GM10847 (cell line): ENCODE data around the gene HSPA12B.

Experiments
- POLR2A ChIP-seq: IDR thresholded peaks from 2 replicates; pipeline ENCODE4 v1.6.1; 2011; ENCODE audit not compliant: insufficient read length; ENCODE audit errors: extremely low read depth

Gene HSPA12B

DNA sequence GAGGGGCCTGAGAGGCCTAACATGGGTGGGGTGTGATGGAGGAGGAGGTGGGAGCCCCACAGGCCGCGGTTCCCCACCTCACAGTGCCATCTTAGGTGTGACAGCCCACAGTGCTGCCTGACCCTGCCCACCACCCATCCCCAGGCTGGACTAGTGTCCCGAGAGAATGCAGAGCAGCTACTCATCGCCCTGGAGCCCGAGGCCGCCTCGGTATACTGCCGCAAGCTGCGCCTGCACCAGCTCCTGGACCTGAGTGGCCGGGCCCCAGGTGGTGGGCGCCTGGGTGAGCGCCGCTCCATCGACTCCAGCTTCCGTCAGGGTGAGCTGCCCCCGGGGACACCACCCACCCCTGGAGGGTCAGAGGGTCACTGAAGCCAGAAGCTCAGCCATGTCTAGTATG, 15.6 kb downstream of the HSPA12B start:
- TF ChIP-seq POLR2A = no peak

DNA sequence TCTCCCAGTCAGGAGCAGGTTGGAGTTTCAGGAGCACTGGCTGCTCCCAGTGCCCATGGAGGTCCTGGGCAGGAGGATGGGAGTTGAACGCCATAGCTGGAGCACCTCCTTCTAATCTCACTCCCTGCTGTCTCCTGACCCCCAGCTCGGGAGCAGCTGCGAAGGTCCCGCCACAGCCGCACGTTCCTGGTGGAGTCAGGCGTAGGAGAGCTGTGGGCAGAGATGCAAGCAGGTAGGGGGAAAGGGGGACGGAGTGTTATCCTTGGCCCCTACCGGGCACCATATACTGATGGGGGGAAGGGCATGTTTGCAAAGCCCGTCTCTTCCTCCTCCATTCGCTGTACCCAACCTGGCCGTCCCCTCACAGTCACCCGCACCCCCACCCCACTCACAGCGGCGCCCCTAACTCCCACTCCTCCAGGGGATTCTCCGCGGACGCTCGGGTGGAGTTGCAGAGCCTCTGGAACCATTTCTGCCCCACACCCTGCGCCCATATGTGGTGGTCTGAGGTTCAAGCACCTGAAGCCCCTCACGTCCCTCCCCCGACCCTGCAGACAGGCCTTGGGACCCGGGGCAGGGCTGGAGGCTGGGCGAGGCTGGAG, 16.7 kb downstream of the HSPA12B start:
- no peak for TF ChIP-seq POLR2A

DNA sequence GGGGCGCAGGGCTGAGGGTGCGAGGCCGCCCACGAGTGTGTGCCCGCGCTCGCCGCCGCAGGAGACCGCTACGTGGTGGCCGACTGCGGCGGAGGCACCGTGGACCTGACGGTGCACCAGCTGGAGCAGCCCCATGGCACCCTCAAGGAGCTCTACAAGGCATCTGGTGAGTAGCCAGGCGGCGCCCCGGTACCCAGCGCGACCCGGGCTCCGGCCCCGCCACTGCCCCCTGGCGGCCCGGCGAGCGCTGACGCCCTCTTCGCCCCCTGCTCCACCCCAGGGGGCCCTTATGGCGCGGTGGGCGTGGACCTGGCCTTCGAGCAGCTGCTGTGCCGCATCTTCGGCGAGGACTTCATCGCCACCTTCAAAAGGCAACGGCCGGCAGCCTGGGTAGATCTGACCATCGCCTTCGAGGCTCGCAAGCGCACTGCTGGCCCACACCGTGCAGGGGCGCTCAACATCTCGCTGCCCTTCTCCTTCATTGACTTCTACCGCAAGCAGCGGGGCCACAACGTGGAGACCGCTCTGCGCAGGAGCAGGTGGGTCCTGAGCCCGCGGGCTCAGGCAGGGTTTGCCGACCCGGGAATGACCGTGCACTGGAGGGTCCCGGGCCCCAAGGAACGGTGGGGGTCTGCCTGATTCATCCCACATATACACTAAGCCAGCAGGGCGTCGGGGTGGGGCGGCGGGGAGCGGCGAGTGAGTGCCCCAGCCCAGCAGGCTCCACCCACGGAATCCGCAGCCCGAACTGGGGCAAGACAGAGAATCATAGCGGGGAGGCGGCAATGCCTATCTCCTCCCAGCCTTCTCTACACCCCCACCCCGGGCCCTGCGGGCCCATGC, 17.4 kb downstream of the HSPA12B start:
- no peak for TF ChIP-seq POLR2A

DNA sequence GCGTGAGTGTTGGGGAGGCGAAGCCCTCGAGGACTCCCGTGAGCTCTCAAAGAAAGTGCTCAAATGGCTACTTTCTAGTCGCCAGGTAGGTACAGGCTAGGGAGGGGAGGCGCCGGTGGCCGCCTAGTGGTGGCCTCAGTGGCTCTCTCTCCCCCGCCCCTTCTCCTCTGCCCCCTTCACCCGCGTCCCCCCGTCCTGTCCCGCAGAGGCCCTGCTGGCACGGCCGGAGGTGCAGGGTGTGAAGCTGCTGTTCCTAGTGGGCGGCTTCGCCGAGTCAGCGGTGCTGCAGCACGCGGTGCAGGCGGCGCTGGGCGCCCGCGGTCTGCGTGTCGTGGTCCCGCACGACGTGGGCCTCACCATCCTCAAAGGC, 18.8 kb downstream of the HSPA12B start:
- TF ChIP-seq POLR2A = no peak

DNA sequence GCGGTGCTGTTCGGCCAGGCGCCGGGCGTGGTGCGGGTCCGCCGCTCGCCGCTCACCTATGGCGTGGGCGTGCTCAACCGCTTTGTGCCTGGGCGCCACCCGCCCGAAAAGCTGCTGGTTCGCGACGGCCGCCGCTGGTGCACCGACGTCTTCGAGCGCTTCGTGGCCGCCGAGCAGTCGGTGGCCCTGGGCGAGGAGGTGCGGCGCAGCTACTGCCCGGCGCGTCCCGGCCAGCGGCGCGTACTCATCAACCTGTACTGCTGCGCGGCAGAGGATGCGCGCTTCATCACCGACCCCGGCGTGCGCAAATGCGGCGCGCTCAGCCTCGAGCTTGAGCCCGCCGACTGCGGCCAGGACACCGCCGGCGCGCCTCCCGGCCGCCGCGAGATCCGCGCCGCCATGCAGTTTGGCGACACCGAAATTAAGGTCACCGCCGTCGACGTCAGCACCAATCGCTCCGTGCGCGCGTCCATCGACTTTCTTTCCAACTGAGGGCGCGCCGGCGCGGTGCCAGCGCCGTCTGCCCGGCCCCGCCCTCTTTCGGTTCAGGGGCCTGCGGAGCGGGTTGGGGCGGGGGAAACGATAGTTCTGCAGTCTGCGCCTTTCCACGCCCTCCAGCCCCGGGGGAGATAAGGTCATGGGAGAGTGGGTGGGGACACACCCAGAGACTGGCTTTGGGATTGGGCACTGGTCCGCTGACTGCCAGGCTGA, 19.3 kb downstream of the HSPA12B start:
- TF ChIP-seq POLR2A = no peak

DNA sequence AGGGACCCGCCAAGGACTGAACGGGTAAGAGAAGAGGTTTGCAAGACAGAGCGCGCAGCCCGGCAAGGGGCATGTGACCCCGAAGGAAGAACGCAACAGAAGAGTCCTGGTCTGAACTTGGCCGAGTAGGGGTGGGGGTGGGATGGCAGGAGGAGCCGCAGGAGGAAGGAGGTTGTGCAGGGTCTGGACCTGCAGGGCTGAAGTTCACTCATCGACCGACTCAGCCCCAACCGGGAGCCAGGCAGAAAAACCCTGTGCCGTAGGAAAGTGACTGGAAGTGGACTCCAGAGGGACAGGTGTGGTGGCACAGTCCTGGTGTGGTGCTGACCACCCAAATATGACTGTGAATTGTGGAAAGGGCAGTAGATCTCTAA, 19.9 kb downstream of the HSPA12B start:
- TF ChIP-seq POLR2A = no peak

DNA sequence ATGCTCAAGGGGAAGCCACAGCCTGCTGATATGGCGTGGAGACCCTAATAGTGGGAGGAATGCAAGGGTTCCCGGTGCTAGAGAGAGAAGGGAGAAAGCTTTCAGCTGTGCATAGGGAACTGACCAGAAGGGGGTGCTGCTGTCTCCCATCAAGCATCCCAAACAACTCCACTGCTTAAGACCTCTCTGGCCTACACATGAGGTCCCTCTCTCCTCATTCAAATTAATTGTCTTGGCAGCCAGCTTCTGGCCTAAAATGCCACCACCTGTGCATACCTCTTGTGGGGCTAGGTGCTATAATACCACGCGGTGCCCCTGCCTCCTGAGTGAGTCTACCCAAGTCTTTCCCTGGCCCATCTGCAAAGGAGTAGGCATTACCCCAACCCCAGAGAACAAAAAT, 20.6 kb downstream of the HSPA12B start:
- no peak for TF ChIP-seq POLR2A

DNA sequence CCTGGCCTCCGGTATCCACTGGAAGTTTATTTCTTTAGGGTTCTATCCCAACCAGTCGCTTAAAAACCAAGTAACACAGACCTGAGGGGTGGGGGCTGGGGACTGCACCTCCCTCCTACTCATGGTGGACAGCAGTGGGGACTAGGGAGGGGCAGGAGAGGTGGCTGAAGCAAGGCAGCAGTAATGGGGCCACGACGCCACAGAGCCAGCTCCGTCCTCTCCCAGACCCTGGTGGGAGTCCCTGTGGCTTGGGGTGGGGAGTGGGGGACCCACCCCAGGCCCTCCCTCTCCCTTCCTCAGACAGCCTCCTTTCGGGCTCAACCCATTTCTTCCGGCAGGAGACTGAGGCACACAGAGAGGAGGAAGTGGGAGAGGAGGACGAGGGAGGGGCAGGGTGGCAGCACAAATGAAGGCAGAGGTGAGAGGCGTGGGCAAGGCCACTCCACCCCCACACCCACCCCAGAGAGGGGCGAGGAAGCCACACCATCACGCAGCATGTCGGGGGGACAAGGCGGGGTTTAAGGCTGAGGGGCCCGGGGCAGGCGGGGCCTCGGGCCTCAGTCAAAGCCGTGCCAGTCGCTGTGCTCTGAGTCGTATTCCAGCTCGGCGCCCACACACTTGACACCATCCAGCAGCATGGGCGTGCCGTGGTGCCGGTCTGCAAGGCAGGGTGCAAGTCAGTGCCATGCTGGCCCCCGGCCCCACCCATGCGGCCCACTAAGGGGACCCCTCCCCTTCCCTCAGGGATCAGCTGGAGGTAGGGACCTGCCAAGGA, 21.2 kb downstream of the HSPA12B start:
- no peak for TF ChIP-seq POLR2A

DNA sequence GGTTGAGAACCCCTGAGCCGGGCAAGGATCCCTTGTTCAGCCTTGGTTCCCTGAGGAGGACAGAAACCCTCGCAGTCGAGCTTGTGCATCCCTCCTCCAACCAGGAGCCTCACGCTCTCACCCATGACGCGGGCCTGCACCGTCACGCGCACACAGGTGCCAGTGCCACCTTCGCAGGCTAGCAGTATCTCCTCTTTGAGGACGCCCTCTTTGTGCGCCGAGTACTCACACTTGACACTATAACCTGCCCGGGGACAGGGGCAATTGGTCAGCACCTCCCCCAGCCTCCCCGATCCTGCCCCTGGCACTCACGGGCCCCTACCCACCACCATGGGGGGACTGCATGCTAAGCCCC, 21.8 kb downstream of the HSPA12B start:
- TF ChIP-seq POLR2A = no peak

DNA sequence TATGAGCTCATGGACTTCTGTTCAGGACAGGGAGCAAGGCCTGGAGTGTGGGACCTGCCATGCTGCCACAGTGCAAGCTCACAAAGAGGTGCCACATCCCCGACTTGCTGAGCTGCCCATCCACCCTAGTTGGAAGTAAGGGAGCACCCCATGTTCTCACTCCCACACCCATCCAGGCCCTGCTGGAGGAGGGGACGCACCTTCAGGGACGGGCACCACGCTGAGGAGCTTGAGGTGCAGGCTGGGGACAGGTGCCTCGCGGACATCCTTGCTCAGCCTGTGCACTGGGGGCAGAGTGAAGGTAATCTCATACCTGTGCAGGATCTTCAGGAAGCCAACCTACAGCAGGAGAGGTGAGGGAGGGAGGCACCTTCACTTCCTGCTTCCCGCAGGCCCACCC, 22.8 kb downstream of the HSPA12B start:
- no peak for TF ChIP-seq POLR2A

DNA sequence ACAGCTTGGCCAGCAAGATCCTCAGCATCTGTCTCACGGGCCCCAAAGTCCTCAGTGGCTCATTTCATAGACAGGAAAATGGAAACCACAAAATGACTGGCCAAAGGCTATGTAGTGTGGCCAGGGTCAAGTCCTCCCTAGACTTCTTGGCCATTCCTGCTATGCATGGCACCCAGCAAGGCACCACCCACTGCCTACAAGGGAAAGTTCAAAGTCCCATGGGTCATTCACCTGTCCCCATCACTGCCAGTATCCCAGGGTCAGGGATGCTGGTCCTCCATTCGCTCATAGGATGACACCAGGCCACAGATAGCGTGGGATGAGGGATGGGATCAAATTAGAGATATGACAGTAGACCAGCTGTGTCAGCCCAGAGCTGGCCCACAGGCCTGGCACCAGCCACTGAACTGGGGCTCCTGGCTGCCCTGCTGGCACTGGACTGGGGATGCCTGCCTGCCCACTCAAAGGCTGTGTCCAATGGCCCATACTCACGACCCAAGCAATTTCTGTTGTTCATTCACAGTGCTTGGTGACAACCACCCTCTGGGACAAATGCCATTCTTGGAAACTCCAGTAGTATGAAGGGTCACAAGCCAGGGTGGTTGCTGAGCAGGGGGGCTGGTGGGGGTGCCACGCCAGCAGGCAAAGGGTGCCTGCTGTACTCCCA, 23.5 kb downstream of the HSPA12B start:
- TF ChIP-seq POLR2A = no peak

DNA sequence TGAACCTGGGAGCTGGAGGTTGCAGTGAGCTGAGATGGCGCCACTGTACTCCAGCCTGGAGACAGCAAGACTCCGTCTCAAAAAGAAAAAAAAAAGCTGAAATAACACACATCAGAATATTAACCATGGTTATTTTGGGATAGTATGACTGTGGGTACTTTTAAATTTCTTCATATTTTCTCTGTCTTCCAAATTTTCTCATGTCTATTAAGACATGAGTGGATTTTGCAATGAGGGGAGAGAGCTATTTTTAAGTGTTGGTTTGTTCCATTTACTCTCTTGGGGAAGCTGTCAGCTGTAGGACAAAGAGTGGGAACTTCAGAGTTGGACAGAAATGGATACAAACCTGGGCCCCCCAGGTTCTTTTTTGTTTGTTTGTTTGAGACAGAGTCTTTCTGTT, 24.8 kb downstream of the HSPA12B start:
- TF ChIP-seq POLR2A = no peak

DNA sequence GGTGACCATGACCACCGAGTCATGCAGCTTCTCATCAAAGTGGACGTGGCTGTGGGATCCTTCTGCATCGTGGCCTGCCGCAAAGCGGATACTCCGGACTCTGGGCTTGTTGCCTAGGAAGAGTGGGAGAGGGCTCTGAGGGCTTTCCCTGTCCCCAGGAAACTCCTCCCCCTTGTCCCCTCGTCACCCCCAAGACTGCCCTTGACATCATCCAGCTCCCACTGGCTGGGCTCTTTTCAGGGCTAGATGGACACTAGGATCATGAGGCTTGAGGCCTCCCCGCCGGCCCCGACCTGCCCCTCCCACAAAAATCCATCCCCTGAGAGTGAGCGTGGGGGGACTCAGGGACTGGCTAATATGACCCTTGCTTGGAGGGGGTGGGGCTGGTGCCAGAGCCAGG, 26.1 kb downstream of the HSPA12B start:
- no peak for TF ChIP-seq POLR2A

DNA sequence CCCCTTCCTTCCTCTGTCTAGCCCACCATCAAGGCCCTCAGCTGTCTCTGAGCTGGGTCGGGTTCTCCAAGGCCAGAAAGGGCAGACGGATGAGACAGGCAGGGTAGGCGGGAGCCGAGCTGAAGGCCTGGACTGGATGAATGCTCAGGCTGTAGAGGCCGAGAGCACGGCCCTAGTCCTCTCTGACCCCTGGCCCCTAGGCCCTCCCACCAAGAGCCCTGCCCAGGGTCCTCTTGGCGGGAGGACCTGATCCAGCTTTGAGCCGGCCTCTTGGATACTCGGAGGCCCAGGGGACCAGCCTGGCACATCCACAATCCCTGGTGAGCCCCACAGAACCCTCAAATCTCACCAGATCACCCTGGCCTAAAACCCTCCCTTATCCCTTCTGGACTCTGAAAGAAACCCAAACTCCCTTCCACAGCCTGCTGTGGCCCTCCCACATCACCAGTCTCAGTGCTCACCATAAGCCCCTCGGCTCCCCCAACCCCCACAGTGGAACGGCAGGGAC, 26.9 kb downstream of the HSPA12B start:
- no peak for TF ChIP-seq POLR2A

DNA sequence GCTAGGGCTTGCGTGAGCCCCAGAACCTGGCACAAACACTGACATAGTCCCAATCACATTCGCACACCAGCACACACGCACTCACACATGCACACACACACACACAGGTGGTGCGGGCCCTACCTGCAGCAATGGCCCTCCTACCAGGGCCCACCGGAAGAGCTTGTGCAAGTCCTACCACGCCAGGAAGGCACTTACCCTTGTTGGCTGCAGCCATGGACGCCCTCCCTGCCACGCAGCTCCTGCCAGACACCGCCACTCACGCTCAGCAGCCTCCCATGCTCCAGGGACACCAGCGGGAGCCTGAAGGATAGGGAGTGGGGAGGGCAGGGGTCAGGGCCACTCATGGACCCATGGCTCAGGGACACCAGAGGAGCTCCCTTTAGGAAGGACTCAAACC, 27.4 kb downstream of the HSPA12B start:
- TF ChIP-seq POLR2A = no peak
